GM13976 (cell line): ENCODE data around the gene PRR5L.

Experiments used
- DNase-seq: peaks from one replicate; pipeline ENCODE4 v3.0.0; 2012; ENCODE audit warnings: low spot score
- in situ Hi-C: fragments of 300-500 bp; cut with MboI; formaldehyde crosslinking; loops from one replicate; pipeline ENCODE4 v1.12.0; 2022; ENCODE audit warnings: low sequenced_read_pairs, mixed read lengths, inconsistent platforms; ENCODE audit not compliant: unreplicated experiment
- TF ChIP-seq, protein P1 (sequence below): IDR thresholded peaks from 2 replicates; pipeline ENCODE4 v1.5.1; 2012; ENCODE audit warnings: borderline replicate concordance, mild to moderate bottlenecking; ENCODE audit not compliant: insufficient read depth; ENCODE audit errors: extremely low read depth, missing control alignments, control extremely low read depth

PRR5L gene

DNA sequence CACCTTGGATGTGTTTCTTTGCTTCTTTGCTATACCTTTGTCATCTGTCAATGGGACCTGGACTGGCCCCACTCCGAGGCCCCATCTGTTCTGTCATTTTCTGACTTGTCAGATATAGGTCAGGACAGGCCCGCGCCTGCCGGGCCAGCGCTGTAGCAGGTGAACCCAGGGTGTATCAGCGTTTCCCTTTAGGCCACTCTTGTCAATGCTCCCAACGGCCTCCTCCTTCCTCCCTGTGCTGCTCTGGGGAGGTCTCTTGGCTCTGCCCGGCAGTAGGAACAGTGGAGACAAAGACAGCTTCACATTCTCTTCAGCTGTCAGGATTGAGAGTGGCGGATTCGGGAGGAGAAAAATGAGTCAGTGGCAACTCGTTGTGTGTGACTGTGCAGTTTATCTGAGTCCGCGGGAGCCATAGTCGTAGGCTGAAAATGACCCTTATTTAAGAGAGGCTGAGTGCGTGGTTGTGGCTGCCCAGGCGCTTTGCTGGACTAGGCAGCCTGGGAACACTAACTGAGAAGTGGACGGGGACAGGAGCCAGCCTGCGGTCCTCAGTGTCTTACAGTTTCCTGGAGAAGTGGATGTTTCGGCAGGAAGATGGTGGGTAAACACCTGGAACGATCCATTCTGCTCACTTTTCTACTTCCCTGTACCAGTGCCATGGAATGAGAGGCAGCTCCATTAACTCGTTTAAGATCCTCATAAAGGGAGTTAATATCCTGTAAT is 102.3 kb downstream of the PRR5L start:
- TF ChIP-seq, protein P1, sequence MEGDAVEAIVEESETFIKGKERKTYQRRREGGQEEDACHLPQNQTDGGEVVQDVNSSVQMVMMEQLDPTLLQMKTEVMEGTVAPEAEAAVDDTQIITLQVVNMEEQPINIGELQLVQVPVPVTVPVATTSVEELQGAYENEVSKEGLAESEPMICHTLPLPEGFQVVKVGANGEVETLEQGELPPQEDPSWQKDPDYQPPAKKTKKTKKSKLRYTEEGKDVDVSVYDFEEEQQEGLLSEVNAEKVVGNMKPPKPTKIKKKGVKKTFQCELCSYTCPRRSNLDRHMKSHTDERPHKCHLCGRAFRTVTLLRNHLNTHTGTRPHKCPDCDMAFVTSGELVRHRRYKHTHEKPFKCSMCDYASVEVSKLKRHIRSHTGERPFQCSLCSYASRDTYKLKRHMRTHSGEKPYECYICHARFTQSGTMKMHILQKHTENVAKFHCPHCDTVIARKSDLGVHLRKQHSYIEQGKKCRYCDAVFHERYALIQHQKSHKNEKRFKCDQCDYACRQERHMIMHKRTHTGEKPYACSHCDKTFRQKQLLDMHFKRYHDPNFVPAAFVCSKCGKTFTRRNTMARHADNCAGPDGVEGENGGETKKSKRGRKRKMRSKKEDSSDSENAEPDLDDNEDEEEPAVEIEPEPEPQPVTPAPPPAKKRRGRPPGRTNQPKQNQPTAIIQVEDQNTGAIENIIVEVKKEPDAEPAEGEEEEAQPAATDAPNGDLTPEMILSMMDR: no peak
- in situ Hi-C loops: no loop called here
- DNase-seq: no peak

DNA sequence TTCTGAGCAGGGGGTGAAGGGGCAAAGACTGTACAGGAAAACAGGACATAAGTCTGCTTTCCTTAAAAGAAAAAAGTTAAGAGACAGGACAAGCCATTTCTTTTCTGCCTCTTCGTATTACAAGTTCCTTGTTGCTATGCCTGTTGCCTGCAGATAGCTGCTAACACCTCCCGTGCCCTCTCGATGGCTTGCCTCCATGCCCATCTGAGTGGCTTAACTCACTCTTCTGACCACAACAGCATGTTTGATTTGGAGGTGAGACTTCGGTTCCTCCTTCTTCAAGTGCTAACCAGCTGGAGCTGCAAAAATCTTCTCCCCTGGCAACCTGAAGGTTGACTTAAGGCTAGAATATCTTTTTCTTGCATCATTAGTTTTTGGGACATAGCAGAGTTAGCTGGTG is 103.1 kb downstream of the PRR5L start:
- TF ChIP-seq, protein P1: no peak
- in situ Hi-C loops: no loop called here

DNA sequence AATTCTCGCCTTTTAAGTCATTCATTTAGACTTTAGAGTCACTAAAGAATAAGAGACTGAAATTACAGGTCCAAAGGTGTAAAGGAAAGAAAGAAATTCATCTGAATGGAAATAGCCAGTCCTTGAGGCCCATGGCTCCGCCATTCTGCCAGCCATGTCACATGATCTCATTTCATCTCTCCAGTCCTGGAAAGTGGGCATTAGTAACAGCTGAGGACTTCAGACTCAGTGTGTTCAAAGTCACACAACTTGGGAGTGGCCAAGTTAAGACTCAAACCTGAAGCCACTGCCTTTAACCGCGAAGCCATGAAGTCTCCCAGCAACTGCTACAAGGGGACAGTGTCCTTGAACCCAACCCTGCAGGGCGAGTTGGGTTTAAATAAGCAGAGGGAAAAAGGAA is 103.7 kb downstream of the PRR5L start:
- no peak for DNase-seq
- in situ Hi-C loops: no loop called here
- TF ChIP-seq, protein P1: no peak

More for the DNA sequence above, 103.1 kb downstream of the PRR5L start:
- DNase-seq: no peak

DNA sequence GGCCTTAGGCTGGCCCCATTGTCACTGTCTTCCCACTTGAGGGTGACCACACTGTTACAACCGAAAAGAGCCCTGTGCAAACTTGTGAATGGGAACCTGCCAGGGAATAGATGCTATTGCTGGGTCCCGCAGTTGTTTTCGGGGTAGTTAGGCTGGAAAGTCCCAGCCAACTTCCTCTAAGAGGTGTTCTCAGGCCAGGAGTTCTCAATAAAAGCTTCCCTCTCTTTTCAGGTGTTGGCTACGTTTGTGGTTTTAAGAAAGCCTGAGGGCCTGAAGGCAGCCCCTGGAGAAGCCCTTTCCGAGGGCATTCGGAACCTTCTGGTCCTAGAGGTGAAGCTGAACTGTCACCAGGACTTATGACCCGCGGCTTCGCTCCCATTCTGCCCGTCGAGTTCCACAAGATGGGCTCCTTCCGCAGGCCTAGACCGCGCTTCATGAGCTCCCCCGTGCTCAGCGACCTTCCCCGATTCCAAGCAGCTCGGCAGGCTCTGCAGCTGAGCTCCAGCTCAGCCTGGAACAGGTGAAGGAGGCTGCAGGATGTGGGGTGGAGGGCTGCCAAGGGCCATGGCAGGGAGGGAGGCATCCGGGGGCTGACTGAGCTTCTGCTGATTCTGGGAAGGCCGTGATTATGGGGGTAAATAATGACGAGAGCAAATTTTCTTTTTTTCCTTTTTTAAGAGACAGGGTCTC is 104.8 kb downstream of the PRR5L start:
- DNase-seq: peak; percentile 23
- TF ChIP-seq, protein P1: no peak
- in situ Hi-C loops: no loop called here

DNA sequence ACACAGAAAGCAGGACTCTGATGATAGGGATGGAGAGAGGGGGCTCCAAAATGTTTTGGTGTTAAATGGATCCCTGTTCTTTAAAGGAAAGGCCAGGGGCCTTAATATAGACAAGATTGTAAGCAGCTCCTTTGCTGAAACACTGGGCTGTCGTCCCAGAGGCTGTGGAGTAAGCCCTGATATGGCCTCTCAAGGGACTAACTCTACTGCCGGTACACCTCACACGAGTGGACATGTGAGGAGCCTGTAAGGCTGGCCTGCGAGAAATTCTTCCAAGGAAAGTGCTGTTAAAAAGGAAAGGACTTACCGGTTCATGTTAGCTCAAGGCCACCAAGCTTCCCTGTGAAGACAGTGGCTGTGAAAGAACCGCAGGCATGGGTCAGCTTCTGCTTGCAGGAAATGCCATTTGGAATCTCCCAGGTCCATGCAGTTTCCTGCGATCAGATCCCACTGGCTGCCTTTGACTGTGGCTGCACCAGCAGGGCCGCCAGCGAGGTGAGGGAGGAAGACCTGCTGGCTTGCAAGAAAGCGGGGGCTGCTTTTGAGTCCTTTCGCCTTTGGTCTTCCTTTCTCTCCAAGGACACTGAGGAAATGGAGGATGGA is 106.6 kb downstream of the PRR5L start:
- in situ Hi-C loops: no loop called here
- no peak for DNase-seq
- TF ChIP-seq, protein P1: no peak

DNA sequence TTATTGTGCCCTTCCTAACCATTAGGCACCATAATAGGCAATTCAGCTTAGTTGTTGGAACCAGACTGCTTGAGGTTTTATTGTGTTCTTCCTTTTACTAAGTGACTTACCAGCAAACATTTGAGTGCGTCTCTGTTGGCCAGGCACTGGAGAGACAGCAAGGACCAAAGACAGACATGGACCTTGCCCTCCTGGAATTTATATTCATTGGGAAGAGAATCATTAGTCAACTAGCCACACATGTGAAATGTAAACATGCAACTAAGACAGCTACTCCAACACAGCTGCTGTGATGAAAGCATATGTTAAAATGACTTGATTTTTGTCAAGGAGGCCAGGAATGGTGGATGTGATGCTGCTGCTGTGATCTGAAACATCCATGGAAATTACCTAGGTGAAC is 107.6 kb downstream of the PRR5L start:
- TF ChIP-seq, protein P1: no peak
- DNase-seq: no peak
- in situ Hi-C loops: no loop called here
